Measurements from ENCODE around the gene ABCD3.
A peak's percentile ranks its signal among the peaks of the same experiment; 100 is the strongest.

ABCD3 gene

DNA sequence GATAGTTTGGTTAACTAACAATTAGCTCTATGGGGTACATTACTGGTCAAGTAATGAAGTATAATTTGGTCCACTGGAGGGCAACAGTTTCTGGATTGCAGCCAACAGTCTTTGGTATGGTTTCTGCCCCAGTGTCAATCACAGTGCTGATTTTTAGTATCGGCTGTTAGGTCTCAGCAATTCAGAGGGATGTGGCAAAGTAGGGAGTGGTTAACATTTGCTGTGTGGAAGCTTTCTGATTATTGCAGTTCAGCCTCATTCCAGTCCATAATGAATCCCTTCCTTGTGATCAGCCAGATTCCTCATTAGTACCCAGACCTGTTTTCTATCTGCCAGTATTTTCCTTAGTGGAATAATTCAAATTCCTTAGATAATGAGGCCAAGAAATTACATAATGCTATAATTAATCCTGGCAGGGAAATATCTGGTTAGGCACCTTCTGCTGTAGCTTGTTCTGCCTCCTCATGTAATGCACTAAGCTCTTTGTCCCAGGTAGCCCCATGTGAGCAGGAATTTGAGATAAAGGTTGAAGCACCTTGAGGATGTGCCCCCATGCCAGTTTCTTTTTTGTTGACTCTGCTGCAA, 109.3 kb downstream of the ABCD3 start:
- DNase-seq (ENCODE audit: low read depth): peak; percentile 65

- no peak for DNase-seq (ENCODE audit: low read depth)
Observed at GRCh38 chr1:94528299-94528698, 110.1 kb downstream of the ABCD3 start.

GRCh38 chr1:94528826-94529225, 110.6 kb downstream of the ABCD3 start:
- no peak for DNase-seq (ENCODE audit: low read depth)

DNA sequence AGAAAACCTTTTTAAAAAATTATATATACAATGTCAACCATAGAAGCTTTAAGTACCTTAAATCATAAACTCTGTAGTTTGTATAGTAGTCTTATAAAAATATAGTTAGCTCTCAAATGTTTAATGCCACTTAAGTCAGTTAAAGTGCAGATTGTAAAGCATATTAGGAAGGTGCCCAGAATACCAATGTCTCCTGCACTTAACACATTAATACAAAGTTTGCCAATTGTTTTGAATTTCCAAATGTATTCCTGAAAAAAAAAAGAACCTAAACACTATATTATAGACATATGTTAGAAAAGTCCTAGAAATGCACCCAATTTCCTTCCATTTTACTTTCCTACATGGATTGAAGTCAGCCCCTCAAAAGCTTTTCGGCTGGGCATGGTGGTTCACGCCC, 111.2 kb downstream of the ABCD3 start:
- no peak for DNase-seq (ENCODE audit: low read depth)

DNA sequence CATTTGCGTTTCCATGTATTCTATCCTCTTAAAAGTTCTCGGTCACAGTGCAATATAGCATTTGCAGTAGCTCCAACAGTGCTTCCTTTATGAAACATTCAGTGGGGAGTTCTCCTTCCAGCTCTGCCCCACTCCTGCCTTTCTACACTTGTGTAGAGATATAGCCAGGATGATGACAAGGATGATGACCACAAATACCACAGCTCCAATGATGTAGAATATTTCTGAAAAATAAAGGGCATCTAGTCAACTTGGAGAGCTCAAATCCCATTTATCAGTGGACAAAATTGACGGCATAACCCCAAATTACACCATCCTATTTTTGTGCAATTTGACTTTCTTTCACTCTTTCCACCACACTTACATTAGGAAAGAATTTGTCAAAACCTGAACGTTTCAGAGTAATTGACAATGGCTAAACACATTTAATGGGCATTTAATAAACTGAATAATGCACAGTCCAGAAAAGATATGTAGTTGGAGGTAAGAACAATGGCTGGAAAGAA, 112.2 kb downstream of the ABCD3 start:
- no peak for DNase-seq (ENCODE audit: low read depth)

- DNase-seq (ENCODE audit: low read depth): no peak
Observed at GRCh38 chr1:94531664-94532063, 113.5 kb downstream of the ABCD3 start.

DNA sequence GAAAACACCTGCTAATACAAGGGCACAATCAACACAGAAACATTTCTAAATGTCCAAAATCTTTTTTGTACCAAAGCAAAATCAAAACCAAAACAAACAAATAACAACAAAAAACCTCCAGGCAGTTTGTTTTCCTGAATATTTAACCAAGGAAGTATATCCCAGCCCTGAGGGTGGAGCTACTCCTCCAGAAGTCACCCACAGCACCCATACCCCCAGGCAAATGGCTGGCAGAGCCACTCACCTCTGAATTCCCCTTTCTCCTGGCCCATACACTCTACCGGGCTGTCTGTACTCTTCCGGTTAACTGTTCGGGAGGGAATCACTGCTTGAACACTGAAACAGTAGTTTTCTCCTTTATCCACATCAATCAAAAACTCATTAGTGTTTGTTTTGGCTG, 113.9 kb downstream of the ABCD3 start:
- no peak for DNase-seq (ENCODE audit: low read depth)

- DNase-seq (ENCODE audit: low read depth): no peak
Observed at GRCh38 chr1:94535095-94535494, 116.9 kb downstream of the ABCD3 start.

- no peak for DNase-seq (ENCODE audit: low read depth)
Observed at GRCh38 chr1:94535879-94536278, 117.7 kb downstream of the ABCD3 start.

GRCh38 chr1:94537254-94537653, 119.1 kb downstream of the ABCD3 start:
- no peak for DNase-seq (ENCODE audit: low read depth)

DNA sequence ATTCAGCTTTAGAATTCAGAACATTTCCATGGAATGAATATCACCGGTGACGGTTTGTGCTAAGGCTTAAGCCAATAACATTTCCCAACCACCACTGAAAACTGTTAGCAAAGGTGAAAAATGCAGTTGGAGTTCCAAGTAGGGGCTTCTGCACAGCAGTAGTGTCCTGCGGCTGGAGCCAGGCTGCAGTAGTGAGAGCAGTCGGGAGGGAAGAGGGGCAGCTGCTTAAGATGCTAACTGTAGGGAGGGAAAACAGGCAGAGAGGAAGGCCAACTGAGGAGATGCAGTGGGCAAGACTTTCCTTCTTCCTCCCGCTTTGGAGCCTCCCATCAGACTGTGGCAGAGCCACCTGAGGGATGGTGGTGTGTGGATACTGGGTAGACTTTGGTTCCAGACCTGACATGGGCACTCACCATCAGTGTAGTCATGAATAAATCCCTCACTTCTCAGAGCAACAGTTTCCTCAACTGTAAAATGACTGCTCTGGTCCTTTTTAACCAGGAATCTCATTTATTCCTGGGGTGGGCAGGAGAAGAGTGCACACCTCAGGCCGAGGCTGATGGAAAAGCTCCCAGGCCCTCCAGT, 120.1 kb downstream of the ABCD3 start:
- no peak for DNase-seq (ENCODE audit: low read depth)

DNA sequence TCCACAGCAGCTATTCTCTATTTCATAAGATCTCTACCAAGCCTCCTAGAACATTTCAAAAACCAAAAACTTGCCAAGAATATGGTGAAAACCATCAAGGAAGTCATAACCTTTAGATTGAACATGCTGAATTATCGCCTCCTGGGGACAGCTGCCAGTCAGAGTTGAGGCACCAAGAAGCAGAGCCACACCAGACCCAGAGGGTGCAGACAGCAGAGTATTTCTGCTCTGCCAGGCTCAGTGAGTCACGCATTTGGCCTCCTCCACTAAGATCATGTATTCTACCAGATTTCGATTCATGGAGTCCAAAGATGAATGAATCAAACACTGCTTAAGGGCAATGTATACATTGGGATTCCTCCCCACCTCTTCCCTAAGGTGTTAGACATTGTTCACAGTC, 121.3 kb downstream of the ABCD3 start:
- DNase-seq (ENCODE audit: low read depth): peak; percentile 74

GRCh38 chr1:94540440-94541245, 122.5 kb downstream of the ABCD3 start:
- no peak for DNase-seq (ENCODE audit: low read depth)

GRCh38 chr1:94541246-94542087, 123.3 kb downstream of the ABCD3 start, which contains the start of gene F3:
TSS of gene F3 (minus strand) at chr1:94541759. CDS start at chr1:94541636, 123 bp downstream.
- DNase-seq (ENCODE audit: low read depth): peak; percentile 94

- no peak for DNase-seq (ENCODE audit: low read depth)
Observed at GRCh38 chr1:94542088-94542870, 124.1 kb downstream of the ABCD3 start.

GRCh38 chr1:94543001-94543400, 124.8 kb downstream of the ABCD3 start:
- no peak for DNase-seq (ENCODE audit: low read depth)

- DNase-seq (ENCODE audit: low read depth): peak; percentile 90
Observed at GRCh38 chr1:94543893-94544635, 125.9 kb downstream of the ABCD3 start.

GRCh38 chr1:94544706-94545490, 126.7 kb downstream of the ABCD3 start:
- peak; percentile 79 for DNase-seq (ENCODE audit: low read depth)

DNA sequence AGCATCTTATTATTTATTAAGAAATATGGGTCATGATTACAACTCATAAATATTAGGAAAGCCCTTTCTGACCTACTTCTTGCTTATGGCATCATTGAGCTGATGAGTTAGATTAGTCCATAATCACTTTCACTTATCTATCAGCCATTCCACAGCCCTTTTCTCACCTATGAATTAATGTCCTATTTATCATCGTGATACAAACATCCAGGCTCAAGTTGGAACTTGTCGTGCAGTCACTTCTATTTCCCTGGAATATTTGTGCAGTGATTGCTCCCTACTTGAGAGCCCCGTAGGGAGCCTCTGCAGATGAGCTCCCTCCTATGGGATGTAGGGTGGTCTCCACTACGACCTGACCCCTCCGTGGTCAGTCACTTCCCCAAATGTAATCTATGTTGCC, 131.5 kb downstream of the ABCD3 start:
- no peak for DNase-seq (ENCODE audit: low read depth)

DNA sequence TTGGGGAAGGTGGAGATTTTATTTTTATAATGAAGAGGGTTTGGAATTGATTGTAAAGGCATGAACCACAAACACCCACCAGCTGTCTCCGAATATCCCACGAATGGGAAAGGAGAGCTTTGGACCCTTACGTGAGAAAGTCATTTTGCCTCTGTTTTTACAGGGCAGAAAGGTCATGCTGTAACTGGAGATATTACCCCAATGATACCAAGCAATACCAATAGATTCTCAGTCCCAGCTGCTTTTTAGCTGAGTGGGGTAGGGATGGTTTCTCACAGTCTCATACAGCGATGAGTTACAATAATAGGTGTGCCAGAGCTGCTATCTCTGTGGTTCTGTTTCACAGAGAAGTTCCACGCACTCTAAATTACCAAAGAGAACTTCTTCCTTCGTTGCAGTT, 132.2 kb downstream of the ABCD3 start:
- no peak for DNase-seq (ENCODE audit: low read depth)
